ENCODE results near the gene IFNK. TPM values are rescaled to one million over a fixed set of nuclear protein-coding genes. Genes with fewer than 3 reads are reported as not detected.
A peak's percentile ranks its signal among the peaks of the same experiment; 100 is the strongest.

Gene IFNK
- polyA plus RNA-seq, 12 donors: not detected

DNA sequence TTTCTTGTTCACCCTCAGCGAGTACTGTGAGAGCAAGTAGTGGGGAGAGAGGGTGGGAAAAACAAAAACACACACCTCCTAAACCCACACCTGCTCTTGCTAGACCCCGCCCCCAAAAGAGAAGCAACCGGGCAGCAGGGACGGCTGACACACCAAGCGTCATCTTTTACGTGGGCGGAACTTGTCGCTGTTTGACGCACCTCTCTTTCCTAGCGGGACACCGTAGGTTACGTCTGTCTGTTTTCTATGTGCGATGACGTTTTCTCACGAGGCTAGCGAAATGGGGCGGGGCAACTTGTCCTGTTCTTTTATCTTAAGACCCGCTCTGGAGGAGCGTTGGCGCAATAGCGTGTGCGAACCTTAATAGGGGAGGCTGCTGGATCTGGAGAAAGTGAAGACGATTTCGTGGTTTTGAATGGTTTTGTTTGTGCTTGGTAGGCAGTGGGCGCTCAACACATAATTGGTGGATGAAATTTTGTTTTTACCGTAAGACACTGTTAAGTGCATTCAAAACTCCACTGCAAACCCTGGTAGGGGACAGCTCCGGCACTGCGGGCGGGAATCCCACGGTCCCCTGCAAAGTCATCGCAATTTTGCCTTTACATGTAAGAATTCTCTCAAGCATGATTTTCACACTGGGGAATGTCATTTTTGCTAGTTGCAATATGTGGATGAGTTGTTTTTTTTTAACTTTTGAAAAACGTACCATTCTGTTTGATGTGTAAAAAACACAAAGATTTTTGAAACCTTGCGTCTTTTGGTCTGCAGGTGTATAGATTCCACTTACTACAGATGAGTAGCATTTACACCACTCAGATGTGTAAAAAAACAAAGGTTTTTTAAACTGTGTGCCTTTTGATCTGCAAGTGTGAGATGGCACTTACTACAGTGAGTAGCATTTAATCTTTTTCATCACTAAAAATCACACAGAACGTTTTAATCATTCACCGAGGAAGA lies 49.8 kb downstream of the IFNK start:
- peak; percentile 95 for DNase-seq

Other genes with a start within 250 kb of the IFNK start
- gene EQTN, start 227.1 kb upstream of the IFNK start, polyA plus RNA-seq (ENCODE audit: insufficient read length in 12 of 12): not detected
- 1 to 10 TPM in 11 of 12 donors, not detected in 1; 2.1 to 7.3 (median 2.9) TPM for gene MOB3B, start 5.5 kb downstream of the IFNK start, polyA plus RNA-seq (ENCODE audit: insufficient read length in 12 of 12)
- gene C9orf72, start 49.2 kb downstream of the IFNK start, polyA plus RNA-seq (ENCODE audit: insufficient read length in 12 of 12): 10 to 100 TPM in 11 of 12 donors, not detected in 1; 11.8 to 20.9 (median 16.2) TPM

Measured in muscle of arm (tissue), 12 donors.